GM18909 (cell line): Measurements from ENCODE around the gene KLF1.
"Not testable (repeated sequence)": the region's sequence is repeated elsewhere in the genome, so short reads cannot be mapped to it uniquely, and the experiment has no call there.

Experiments
- ATAC-seq: cut with Tn5 transposase; IDR thresholded peaks from one replicate; pipeline ENCODE4 v1.9.1; 2021; ENCODE audit warnings: mild to moderate bottlenecking; ENCODE audit not compliant: unreplicated experiment, poor library complexity

KLF1 gene

GRCh38 chr19:12868540-12869112, 18.4 kb downstream of the KLF1 start:
- no peak for ATAC-seq

DNA sequence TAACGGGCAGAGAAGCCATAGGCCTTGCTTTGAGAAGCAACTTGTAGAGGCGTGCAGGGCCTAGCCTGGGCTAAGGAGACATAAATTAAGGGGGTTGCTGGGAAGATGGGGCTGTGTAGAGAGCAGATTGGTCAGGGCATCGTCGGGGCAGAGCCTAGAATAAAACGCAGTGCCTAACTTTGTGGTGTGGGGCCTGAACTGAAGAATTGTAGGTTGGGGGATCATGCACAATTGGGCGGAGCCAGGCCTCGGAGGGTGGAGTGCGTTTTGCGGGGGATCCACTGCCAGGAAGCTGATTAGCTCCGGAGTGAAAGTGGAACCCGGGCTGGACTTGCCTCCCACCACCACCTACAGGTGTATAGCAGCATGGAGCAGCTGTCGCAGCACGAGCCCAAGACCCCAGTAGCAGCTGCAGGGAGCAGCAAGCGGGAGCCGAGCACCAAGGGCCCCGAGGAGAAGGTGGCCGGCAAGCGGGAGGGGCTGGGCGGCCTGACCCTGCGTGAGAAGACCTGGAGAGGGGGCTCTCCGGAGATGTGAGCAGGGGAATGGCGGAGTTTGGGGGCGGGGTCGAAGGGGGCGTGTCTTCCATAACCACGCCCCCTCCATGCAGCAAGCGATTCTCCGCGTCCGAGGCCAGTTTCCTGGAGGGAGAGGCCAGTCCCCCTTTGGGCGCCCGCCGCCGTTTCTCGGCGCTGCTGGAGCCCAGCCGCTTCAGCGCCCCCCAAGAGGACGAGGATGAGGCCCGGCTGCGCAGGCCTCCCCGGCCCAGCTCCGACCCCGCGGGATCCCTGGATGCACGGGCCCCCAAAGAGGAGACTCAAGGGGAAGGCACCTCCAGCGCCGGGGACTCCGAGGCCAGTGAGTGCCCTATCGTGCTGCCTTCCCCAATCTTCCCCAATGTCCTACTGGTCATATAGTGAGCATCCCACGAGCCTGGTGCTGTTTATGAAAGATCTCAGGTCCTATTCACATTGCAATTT, 19.6 kb downstream of the KLF1 start:
- no peak for ATAC-seq

- no peak for ATAC-seq
Observed at GRCh38 chr19:12866416-12867119, 20.4 kb downstream of the KLF1 start.

- ATAC-seq = no peak
Observed at GRCh38 chr19:12865746-12866415, 21.1 kb downstream of the KLF1 start.

DNA sequence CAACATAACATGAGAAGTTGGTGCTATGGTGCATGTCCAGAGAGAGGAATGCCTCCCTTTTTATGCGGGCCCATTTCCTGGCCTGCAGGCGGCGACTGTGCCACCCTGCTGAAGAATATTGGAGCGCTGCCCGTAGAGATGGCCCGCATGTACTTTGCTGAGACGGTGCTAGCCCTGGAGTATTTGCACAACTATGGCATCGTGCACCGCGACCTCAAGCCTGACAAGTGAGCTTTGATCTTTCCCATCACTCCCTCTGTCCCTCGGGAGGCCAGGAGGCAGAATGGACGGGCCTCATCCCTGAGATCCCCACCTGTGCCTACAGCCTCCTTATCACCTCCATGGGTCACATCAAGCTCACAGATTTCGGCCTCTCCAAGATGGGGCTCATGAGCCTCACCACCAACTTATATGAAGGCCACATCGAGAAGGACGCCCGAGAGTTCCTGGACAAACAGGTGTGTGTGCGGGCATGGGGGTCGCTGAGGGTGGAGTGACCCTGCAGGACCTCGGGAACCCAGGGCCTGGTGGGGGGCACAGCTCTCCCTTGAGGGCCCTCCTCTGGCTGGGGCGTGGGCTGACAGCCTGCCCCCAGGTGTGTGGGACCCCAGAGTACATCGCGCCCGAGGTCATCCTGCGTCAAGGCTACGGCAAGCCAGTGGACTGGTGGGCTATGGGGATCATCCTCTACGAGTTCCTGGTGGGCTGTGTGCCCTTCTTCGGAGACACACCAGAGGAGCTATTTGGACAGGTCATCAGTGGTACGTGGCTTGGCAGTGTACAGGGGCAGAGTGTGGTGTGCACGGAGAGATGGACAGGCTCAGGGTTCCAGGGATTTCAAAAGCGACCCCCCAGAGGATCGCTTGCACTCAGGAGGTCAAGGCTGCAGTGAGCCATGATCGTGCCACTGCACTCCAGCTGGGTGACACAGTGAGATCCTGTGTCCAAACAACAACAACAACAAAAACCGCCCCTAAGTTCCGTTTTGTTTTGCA, 22.0 kb downstream of the KLF1 start:
- no peak for ATAC-seq

GRCh38 chr19:12864143-12864542, 22.9 kb downstream of the KLF1 start:
- ATAC-seq = no peak

GRCh38 chr19:12859546-12859945, 27.5 kb downstream of the KLF1 start:
- no peak for ATAC-seq

- no peak for ATAC-seq
Observed at GRCh38 chr19:12858041-12858928, 28.7 kb downstream of the KLF1 start.

- ATAC-seq = no peak
Observed at GRCh38 chr19:12856653-12857052, 30.3 kb downstream of the KLF1 start.

DNA sequence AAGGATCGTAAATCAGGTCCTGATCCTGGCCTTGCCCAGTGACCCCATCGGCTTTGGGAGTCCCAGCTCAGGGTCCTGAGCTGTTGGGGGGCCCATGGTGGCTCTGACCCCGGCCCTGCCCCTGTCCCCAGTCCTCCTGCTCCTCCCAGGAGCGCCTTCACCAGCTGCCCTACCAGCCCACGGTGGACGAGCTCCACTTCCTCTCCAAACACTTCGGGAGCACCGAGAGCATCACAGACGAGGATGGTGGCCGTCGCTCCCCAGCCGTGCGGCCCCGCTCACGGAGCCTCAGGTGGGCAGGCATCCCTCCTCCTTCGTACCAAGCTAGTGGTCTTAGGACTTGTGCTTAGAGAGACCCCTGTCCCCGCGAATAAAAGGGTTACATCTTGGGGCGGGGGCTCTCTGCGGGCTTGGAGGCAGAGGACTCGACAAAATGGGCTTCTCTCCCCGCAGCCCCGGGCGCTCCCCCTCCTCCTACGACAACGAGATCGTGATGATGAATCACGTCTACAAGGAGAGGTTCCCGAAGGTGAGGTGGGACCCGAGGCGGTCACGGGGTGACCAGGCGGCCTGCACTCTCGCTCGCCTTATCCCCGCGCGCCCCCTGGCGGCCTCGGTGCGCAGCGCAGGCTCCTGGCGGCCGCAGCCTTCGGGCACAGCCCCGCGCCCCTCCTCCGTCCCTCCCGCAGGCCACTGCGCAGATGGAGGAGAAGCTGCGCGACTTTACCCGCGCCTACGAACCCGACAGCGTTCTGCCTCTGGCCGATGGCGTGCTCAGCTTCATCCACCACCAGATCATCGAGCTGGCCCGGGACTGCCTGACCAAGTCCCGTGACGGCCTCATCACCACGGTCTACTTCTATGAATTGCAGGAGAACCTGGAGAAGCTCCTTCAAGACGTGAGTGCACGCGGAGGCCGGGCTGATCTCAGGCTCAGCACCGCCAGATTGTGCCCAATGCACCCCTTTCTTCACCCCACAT, 39.6 kb downstream of the KLF1 start:
- ATAC-seq = peak; percentile 65

GRCh38 chr19:12846613-12847012, 40.4 kb downstream of the KLF1 start:
- ATAC-seq = not testable (repeated sequence)

- no peak for ATAC-seq
Observed at GRCh38 chr19:12843999-12844732, 42.8 kb downstream of the KLF1 start.

- ATAC-seq = no peak
Observed at GRCh38 chr19:12843328-12843727, 43.7 kb downstream of the KLF1 start.

DNA sequence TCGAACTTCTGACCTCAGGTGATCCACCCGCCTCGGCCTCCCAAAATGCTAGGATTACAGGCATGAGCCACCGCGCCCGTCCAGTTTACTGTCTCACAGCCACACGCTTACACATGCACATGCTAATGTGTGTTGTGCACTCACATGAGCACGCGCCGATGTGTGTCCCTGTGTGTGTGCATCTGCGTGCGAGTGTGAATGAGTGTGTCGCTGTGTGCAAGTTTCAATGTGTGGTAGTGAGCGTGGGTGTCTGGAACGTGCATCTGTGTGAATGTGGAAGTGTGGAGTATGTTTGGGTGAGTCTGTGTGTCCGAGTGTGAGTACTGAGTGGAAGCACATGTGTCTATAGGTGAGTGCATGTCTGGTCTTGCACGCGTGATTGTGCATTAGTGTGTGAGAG, 44.5 kb downstream of the KLF1 start:
- ATAC-seq = no peak

- no peak for ATAC-seq
Observed at GRCh38 chr19:12841094-12841493, 45.9 kb downstream of the KLF1 start.
